Adrenal gland (tissue), 12 donors: ENCODE results near the gene BAAT. TPM values are rescaled to one million over a fixed set of nuclear protein-coding genes. Genes with fewer than 3 reads are reported as not detected.

Source experiments
- DNase-seq, 7 donors: peaks; one replicate each; pipeline ENCODE4 v3.0.0-alpha.2; 2019 to 2020
- H3K27ac ChIP-seq, 5 donors: fragments of 200-600 bp; sonication (generic) in 4 of 5; 1 replicate in 3 of 5; 2 replicates in 2 of 5; pipeline versions ENCODE4 v1.5.1 to v1.8.0; 2016 to 2020; ENCODE audit warnings: mild to moderate bottlenecking in 1 of 5
- H3K27me3 ChIP-seq: fragments of 200-600 bp; 2 replicates; pipeline ENCODE4 v1.8.0; 2021
- H3K36me3 ChIP-seq, 2 donors: fragments of 200-600 bp; replicated peaks in 1 of 2; 1 replicate in 1 of 2; 2 replicates in 1 of 2; pipeline versions ENCODE4 v1.5.1 to v1.8.0; 2018 to 2022
- H3K4me1 ChIP-seq, 2 donors: fragments of 200-600 bp; replicated peaks in 1 of 2; 1 replicate in 1 of 2; 2 replicates in 1 of 2; pipeline versions ENCODE4 v1.5.1 to v1.8.0; 2018 to 2021
- H3K4me3 ChIP-seq, 4 donors: fragments of 200-600 bp; sonication (generic) in 3 of 4; one replicate each; pipeline ENCODE4 v1.5.1; 2016 to 2018
- H3K9me3 ChIP-seq, 3 donors: fragments of 200-600 bp; sonication (generic) in 1 of 3; replicated peaks in 1 of 3; 1 replicate in 2 of 3; 2 replicates in 1 of 3; pipeline versions ENCODE4 v1.5.1 to v1.8.0; 2016 to 2021
- CTCF ChIP-seq, 6 experiments: fragments of 450-650 bp in 4 of 6; fragments of 200-600 bp in 2 of 6; sonication (generic) in 1 of 6; IDR thresholded peaks; 1 replicate in 5 of 6; 2 replicates in 1 of 6; pipeline versions ENCODE4 v1.5.1 to v1.8.0; 2016 to 2021; ENCODE audit warnings: antibody characterized with exemption in 6 of 6, mild to moderate bottlenecking in 2 of 6, moderate library complexity in 1 of 6
- POLR2A ChIP-seq, 2 donors: fragments of 450-650 bp; IDR thresholded peaks; one replicate each; pipeline ENCODE4 v1.6.1; 2017; ENCODE audit warnings: antibody characterized with exemption in 2 of 2, mild to moderate bottlenecking in 2 of 2, moderate library complexity in 1 of 2
- WGBS, 4 donors: extraction: QIAGEN DNeasy Blood & Tissue Kit in 2 of 4; methylation state at CpG; one replicate each; pipeline versions ENCODE4 v1.1.5 to v1.1.7; 2013 to 2017; 5-methylcytosine and 5-hydroxymethylcytosine counted together
- intact Hi-C, 2 donors: fragments of 100-400 bp; cut with DNase I; formaldehyde crosslinking; loops; one replicate each; pipeline versions ENCODE4 v1.14.1 to v1.15.0; 2022 to 2023
- polyA plus RNA-seq, 3 donors: library from polyadenylated mRNA; stranded (reverse); fragments of 200-250 nt in 2 of 3; fragments of 350-450 nt in 1 of 3; fragmentation: Illumina TruSeq in 1 of 3; extraction: RNeasy Lipid Tissue Mini Kit (QIAGEN cat#74804) in 1 of 3; gene quantifications; one replicate each; pipeline ENCODE4 v1.2.3, GENCODE V29; 2013 to 2014
- total RNA-seq, 9 donors: library from RNA; depleted of rRNA in 4 of 9; stranded (reverse); fragments of >200 nt in 4 of 9; fragments of 120-200 nt in 1 of 9; fragmentation: NEBNext Ultra II Directional in 1 of 9; extraction: Animal tissue kit (Norgen Biotek cat#: 25700) in 1 of 9; gene quantifications; one replicate each; pipeline versions ENCODE4 v1.1.0 to v1.2.4, GENCODE V29; 2013 to 2023
- donor health status: healthy with polysubstance abuse.
- donor health status: Bipolar disorder and iron deficiency.
- donor health status: DM: yes; HTN: yes; CAD: no.
- donor health status: DM: no; HTN: no; CAD: no.
- donor health status: DM: no; HTN: no; CAD: no.
- donor health status: DM: yes; HTN: yes; CAD: no.

BAAT gene
- total and polyA plus RNA-seq, 12 donors = 0.07 to 0.55 (median 0.16) TPM; not detected in 5

GRCh38 chr9:101372327-101373118 lies 12.3 kb downstream of the BAAT start:
- no peaks in the 10 kb centered on the region for H3K9me3 ChIP-seq
- no peak overlapping the region for H3K4me3 ChIP-seq
- H3K27ac ChIP-seq = no peak overlapping the region
- WGBS, 4 donors = 73 to 83% (median 76%) methylated on average over 2 of the region's 2 CpGs
- H3K36me3 ChIP-seq = no peaks in the 10 kb centered on the region
- intact Hi-C loops = no loop called here
- H3K4me1 ChIP-seq = peaks cover 0 to 5% of the 10 kb centered on the region in 2 donors
- DNase-seq = no peak
- H3K27me3 ChIP-seq = no peaks in the 10 kb centered on the region
- TF ChIP-seq CTCF (IDR thresholded peaks at IDR 0.05) (no peak), POLR2A (IDR thresholded peaks at IDR 0.05) (no peak)

DNA sequence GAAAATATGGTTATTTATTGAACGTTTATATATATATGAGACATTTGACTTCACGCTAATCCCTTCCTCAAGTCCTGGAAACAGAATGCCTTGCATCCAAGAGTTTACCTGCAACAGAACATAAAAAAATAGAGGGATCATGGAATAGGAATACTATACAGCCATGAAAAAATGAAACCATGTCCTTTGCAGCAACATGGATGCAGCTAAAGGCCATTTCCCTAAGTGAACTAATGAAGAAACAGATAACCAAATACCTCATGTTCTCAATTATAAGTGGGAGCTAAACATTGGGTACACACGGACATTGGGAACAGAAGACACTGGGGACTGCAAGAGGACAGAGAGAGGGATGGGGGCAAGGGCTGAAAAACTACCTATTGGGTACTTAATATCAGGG lies 13.0 kb downstream of the BAAT start:
- 86 to 93% (median 91%) methylated on average over 3 of the region's 3 CpGs for WGBS, 4 donors
- no peak for DNase-seq
- Histone ChIP-seq H3K36me3 (no peaks in the 10 kb centered on the region), H3K27ac (no peak overlapping the region), H3K9me3 (no peaks in the 10 kb centered on the region), H3K4me1 (peaks cover 0 to 5% of the 10 kb centered on the region in 2 donors), H3K4me3 (no peak overlapping the region), H3K27me3 (no peaks in the 10 kb centered on the region)
- TF ChIP-seq CTCF (IDR thresholded peaks at IDR 0.05) = no peak
- intact Hi-C loops = no loop called here

DNA sequence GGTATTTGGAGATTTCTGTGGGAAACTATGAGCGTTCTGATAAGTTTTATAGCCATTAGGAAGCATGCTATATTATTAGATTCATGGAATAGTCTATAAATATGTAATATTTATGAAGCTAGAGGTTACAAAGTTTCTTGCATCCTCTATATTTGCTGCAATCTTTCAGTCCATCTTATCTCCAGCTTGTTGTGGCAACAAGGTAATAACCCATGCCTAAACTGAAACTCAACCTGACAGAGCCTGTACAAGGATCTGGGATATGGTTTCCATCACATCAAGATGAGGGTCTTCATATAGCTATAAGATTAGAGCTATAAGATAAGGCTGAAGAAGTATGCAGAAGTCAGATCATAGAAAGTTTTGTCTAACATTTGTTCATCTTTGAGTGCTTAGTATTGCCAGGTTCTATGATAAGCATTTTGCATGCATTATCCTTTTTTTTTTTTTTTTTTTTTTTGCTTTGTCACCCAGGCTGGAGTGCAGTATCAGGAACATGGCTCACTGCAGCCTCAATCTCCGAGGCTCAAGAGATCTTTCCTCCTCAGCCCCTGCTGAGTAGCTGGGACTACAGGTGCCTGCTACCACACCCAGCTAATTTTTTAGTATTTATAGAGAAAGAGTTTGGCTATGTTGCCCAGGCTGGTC lies 14.8 kb downstream of the BAAT start:
- TF ChIP-seq POLR2A (IDR thresholded peaks at IDR 0.05) = no peak
- TF ChIP-seq CTCF (IDR thresholded peaks at IDR 0.05) = no peak
- intact Hi-C loops = no loop called here
- no peaks in the 10 kb centered on the region for H3K36me3 ChIP-seq
- no peak overlapping the region for H3K4me3 ChIP-seq
- no peaks in the 10 kb centered on the region for H3K27me3 ChIP-seq
- H3K4me1 ChIP-seq = no peaks in the 10 kb centered on the region
- no peak overlapping the region for H3K27ac ChIP-seq
- no peak for DNase-seq
- no peaks in the 10 kb centered on the region for H3K9me3 ChIP-seq
- WGBS, 4 donors = 66 to 81% (median 69%) methylated on average over 2 of the region's 2 CpGs

- Histone ChIP-seq H3K36me3 (no peaks in the 10 kb centered on the region), H3K4me3 (no peak overlapping the region), H3K27ac (no peak overlapping the region), H3K9me3 (no peaks in the 10 kb centered on the region), H3K4me1 (no peaks in the 10 kb centered on the region), H3K27me3 (no peaks in the 10 kb centered on the region)
- 81 to 92% (median 88%) methylated on average over 2 of the region's 2 CpGs for WGBS, 4 donors
- intact Hi-C loops = no loop called here
- no peak for DNase-seq
- TF ChIP-seq CTCF (IDR thresholded peaks at IDR 0.05) (no peak), POLR2A (IDR thresholded peaks at IDR 0.05) (no peak)
These were observed 15.5 kb downstream of the BAAT start for GRCh38 chr9:101369286-101369685.
